NCI-H774 (cell line): ENCODE results near the gene DRAM1.

ENCODE experiments used
- DNase-seq: peaks from one replicate; lab custom pipeline; 2025; lab: John Stamatoyannopoulos, UW

Gene DRAM1

GRCh38 chr12:101941306-101942249 is 64.2 kb downstream of the DRAM1 start:
- no peak for DNase-seq

GRCh38 chr12:101942250-101942605 is 64.8 kb downstream of the DRAM1 start:
- no peak for DNase-seq

GRCh38 chr12:101945369-101946232 is 68.2 kb downstream of the DRAM1 start:
- peak; percentile 59 for DNase-seq

- DNase-seq, result no peak
These were observed 68.8 kb downstream of the DRAM1 start for GRCh38 chr12:101946233-101946611.

GRCh38 chr12:101947316-101947715 is 69.9 kb downstream of the DRAM1 start:
- DNase-seq, result no peak

- DNase-seq, result no peak
These were observed 71.0 kb downstream of the DRAM1 start for GRCh38 chr12:101948365-101948764.

- no peak for DNase-seq
These were observed 73.8 kb downstream of the DRAM1 start for GRCh38 chr12:101951002-101951670.

GRCh38 chr12:101954113-101954512 is 76.7 kb downstream of the DRAM1 start:
- no peak for DNase-seq

GRCh38 chr12:101954676-101955075 is 77.3 kb downstream of the DRAM1 start:
- DNase-seq, result no peak

- no peak for DNase-seq
These were observed 80.0 kb downstream of the DRAM1 start for GRCh38 chr12:101957252-101957959.

- DNase-seq, result no peak
These were observed 82.2 kb downstream of the DRAM1 start for GRCh38 chr12:101959607-101960006.

GRCh38 chr12:101962486-101962885 is 85.1 kb downstream of the DRAM1 start:
- DNase-seq, result no peak

GRCh38 chr12:101963697-101964096 is 86.3 kb downstream of the DRAM1 start:
- no peak for DNase-seq

GRCh38 chr12:101966496-101966895 is 89.1 kb downstream of the DRAM1 start:
- peak; percentile 14 for DNase-seq

GRCh38 chr12:101967506-101967905 is 90.1 kb downstream of the DRAM1 start:
- no peak for DNase-seq

- no peak for DNase-seq
These were observed 91.4 kb downstream of the DRAM1 start for GRCh38 chr12:101968770-101969169.
